Natural killer cell (primary cell): ENCODE measurements around the gene FANCM. TPM values are rescaled to one million over a fixed set of nuclear protein-coding genes. Genes with fewer than 3 reads are reported as not detected.

Source experiments
- ATAC-seq, 3 donors: fragments of 150-1000 bp in 2 of 3; fragments of 200-7000 bp in 1 of 3; cut with Tn5 transposase; 1 replicate in 1 of 3; 2 replicates in 2 of 3; pipeline ENCODE4 v1.10.0; 2021; ENCODE audit warnings: mild to moderate bottlenecking in 2 of 3, moderate library complexity in 2 of 3
- DNase-seq, 2 donors: peaks; one replicate each; pipeline versions ENCODE4 v3.0.0 to v3.0.0-alpha.2; 2013 to 2021; ENCODE audit warnings: mixed read lengths in 1 of 2
- H3K27ac ChIP-seq: one replicate; pipeline ENCODE4 v1.5.1; 2013; ENCODE audit warnings: mild to moderate bottlenecking, low read length
- H3K27me3 ChIP-seq: one replicate; pipeline ENCODE4 v1.6.1; 2013; ENCODE audit warnings: low read length; ENCODE audit not compliant: control insufficient read depth, insufficient read depth
- H3K36me3 ChIP-seq: one replicate; pipeline ENCODE4 v1.6.1; 2013; ENCODE audit warnings: low read length; ENCODE audit not compliant: control insufficient read depth, insufficient read depth
- H3K4me1 ChIP-seq: one replicate; pipeline ENCODE4 v1.6.1; 2013; ENCODE audit warnings: low read length; ENCODE audit not compliant: control insufficient read depth, insufficient read depth
- H3K4me3 ChIP-seq: one replicate; pipeline ENCODE4 v1.5.1; 2013; ENCODE audit warnings: low read length
- H3K9me3 ChIP-seq: one replicate; pipeline ENCODE4 v1.6.1; 2013; ENCODE audit warnings: low read length; ENCODE audit not compliant: control insufficient read depth, insufficient read depth
- H3K27ac Mint-ChIP-seq, 2 donors: one replicate each; pipeline ENCODE4 v1.8.0; 2022; ENCODE audit warnings: mild to moderate bottlenecking in 2 of 2, mixed read lengths in 2 of 2, moderate library complexity in 1 of 2
- H3K27me3 Mint-ChIP-seq, 2 donors: one replicate each; pipeline ENCODE4 v1.8.0; 2022; ENCODE audit warnings: low read depth in 2 of 2, mixed read lengths in 2 of 2
- H3K36me3 Mint-ChIP-seq: one replicate; pipeline ENCODE4 v1.8.0; 2022; ENCODE audit warnings: mixed read lengths
- H3K4me1 Mint-ChIP-seq, 2 donors: one replicate each; pipeline ENCODE4 v1.8.0; 2022; ENCODE audit warnings: mixed read lengths in 2 of 2
- H3K4me3 Mint-ChIP-seq: one replicate; pipeline ENCODE4 v1.8.0; 2022; ENCODE audit warnings: mild to moderate bottlenecking, moderate library complexity, mixed read lengths
- H3K9me3 Mint-ChIP-seq, 2 donors: one replicate each; pipeline ENCODE4 v1.8.0; 2022; ENCODE audit warnings: mixed read lengths in 2 of 2
- WGBS: methylation state at CpG from one replicate; pipeline ENCODE4 v1.1.7; 2013; ENCODE audit warnings: missing lambda C conversion rate; ENCODE audit not compliant: insufficient coverage; 5-methylcytosine and 5-hydroxymethylcytosine counted together
- intact Hi-C: fragments of 100-400 bp; cut with micrococcal nuclease; formaldehyde crosslinking; loops from one replicate; pipeline ENCODE4 v1.14.2; 2022
- total RNA-seq, 4 donors: library from RNA; stranded (reverse); fragments of 120-200 nt in 1 of 4; gene quantifications; one replicate each; pipeline versions ENCODE4 v1.2.3 to v1.2.4, GENCODE V29; 2013 to 2022
- TF ChIP-seq, protein P1 (sequence below): fragments of 200-600 bp; IDR thresholded peaks from one replicate; pipeline ENCODE4 v1.8.0; 2022; ENCODE audit warnings: antibody characterized with exemption

Gene FANCM
- total RNA-seq, 3 donors from 2014 or later (not counting 1 experiment from before 2014, with no cell fraction given) = 8.3 to 16.9 (median 13.2) TPM

GRCh38 chr14:45156067-45156466, 20.3 kb downstream of the FANCM start:
- Histone ChIP-seq H3K27ac (no peak overlapping the region), H3K9me3 (no peaks in the 10 kb centered on the region), H3K4me3 (no peak overlapping the region), H3K36me3 (peaks cover 2% of the 10 kb centered on the region), H3K4me1 (no peaks in the 10 kb centered on the region), H3K27me3 (no peaks in the 10 kb centered on the region)
- Mint-ChIP-seq H3K36me3 (no peaks in the 10 kb centered on the region), H3K4me3 (no peak overlapping the region), H3K4me1 (no peaks in the 10 kb centered on the region), H3K9me3 (no peaks in the 10 kb centered on the region), H3K27ac (no peak overlapping the region), H3K27me3 (no peaks in the 10 kb centered on the region)
- ATAC-seq (no peak), DNase-seq (no peak)
- TF ChIP-seq, protein P1, sequence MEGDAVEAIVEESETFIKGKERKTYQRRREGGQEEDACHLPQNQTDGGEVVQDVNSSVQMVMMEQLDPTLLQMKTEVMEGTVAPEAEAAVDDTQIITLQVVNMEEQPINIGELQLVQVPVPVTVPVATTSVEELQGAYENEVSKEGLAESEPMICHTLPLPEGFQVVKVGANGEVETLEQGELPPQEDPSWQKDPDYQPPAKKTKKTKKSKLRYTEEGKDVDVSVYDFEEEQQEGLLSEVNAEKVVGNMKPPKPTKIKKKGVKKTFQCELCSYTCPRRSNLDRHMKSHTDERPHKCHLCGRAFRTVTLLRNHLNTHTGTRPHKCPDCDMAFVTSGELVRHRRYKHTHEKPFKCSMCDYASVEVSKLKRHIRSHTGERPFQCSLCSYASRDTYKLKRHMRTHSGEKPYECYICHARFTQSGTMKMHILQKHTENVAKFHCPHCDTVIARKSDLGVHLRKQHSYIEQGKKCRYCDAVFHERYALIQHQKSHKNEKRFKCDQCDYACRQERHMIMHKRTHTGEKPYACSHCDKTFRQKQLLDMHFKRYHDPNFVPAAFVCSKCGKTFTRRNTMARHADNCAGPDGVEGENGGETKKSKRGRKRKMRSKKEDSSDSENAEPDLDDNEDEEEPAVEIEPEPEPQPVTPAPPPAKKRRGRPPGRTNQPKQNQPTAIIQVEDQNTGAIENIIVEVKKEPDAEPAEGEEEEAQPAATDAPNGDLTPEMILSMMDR = no peak
- intact Hi-C loops = no loop called here

DNA sequence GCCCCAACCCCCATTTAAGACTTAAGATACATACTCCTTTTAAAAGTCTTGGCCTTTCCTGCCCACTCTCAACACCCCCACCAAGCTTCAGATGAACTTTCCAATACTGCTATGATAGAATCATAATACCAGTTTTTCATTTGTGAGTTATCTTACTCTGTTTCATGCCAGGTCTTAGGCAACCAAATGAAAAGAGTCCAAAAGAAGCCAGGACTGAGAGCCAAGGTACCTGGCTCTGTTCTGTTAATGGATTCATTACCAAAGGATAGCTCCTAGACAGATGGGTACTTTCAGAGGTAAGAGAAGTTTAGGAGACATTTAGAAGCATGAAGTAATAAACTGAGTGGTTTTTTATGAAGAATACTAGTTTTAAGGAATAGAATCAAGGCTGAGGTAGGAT, 34.2 kb downstream of the FANCM start:
- ATAC-seq = no peak
- no peak overlapping the region for H3K4me3 Mint-ChIP-seq
- no peaks in the 10 kb centered on the region for H3K36me3 Mint-ChIP-seq
- no peaks in the 10 kb centered on the region for H3K9me3 Mint-ChIP-seq
- no peak for DNase-seq
- no peaks in the 10 kb centered on the region for H3K27me3 Mint-ChIP-seq
- no peak overlapping the region for H3K27ac Mint-ChIP-seq
- H3K4me1 Mint-ChIP-seq = no peaks in the 10 kb centered on the region
- TF ChIP-seq, protein P1 = no peak
- Histone ChIP-seq H3K27ac (no peak overlapping the region), H3K36me3 (peaks cover 8% of the 10 kb centered on the region), H3K9me3 (no peaks in the 10 kb centered on the region), H3K4me1 (no peaks in the 10 kb centered on the region), H3K27me3 (no peaks in the 10 kb centered on the region), H3K4me3 (no peak overlapping the region)
- intact Hi-C loops = no loop called here

GRCh38 chr14:45177076-45177475, 41.3 kb downstream of the FANCM start:
- Histone ChIP-seq H3K27me3 (no peaks in the 10 kb centered on the region), H3K9me3 (no peaks in the 10 kb centered on the region), H3K4me1 (no peaks in the 10 kb centered on the region), H3K36me3 (peaks cover 6% of the 10 kb centered on the region), H3K27ac (no peak overlapping the region), H3K4me3 (no peak overlapping the region)
- Mint-ChIP-seq H3K27ac (no peak overlapping the region), H3K4me1 (no peaks in the 10 kb centered on the region), H3K36me3 (no peaks in the 10 kb centered on the region), H3K27me3 (no peaks in the 10 kb centered on the region), H3K9me3 (no peaks in the 10 kb centered on the region), H3K4me3 (no peak overlapping the region)
- intact Hi-C loops = no loop called here
- TF ChIP-seq, protein P1 = no peak
- ATAC-seq (no peak), DNase-seq (no peak)
- 91% methylated on average over 5 of the region's 5 CpGs for WGBS

- Mint-ChIP-seq H3K27ac (no peak overlapping the region), H3K36me3 (no peaks in the 10 kb centered on the region), H3K9me3 (no peaks in the 10 kb centered on the region), H3K27me3 (no peaks in the 10 kb centered on the region), H3K4me1 (no peaks in the 10 kb centered on the region), H3K4me3 (no peak overlapping the region)
- Histone ChIP-seq H3K27ac (no peak overlapping the region), H3K4me1 (no peaks in the 10 kb centered on the region), H3K36me3 (no peaks in the 10 kb centered on the region), H3K27me3 (no peaks in the 10 kb centered on the region), H3K4me3 (no peak overlapping the region), H3K9me3 (no peaks in the 10 kb centered on the region)
- WGBS = no CpG with 5 or more reads among the region's 5 CpGs
- DNase-seq = no peak
- TF ChIP-seq, protein P1 = no peak
- no peak for ATAC-seq
- intact Hi-C loops = no loop called here
Observed at GRCh38 chr14:45181329-45181728, 45.6 kb downstream of the FANCM start.
